ENCODE results near the gene DOCK10.

- TF ChIP-seq CTCF (IDR thresholded peaks at IDR 0.05) (no peak), POLR2AphosphoS5 (IDR thresholded peaks at IDR 0.05; ENCODE audit: low read depth, low read length) (no peak), SIN3A (IDR thresholded peaks at IDR 0.05; ENCODE audit: borderline replicate concordance, insufficient read depth, low read depth, low read length) (no peak)
Measured at GRCh38 chr2:224932522-224932921, 109.7 kb downstream of the DOCK10 start.

Data from Panc1 (cell line).